Measurements from ENCODE around the gene NMT1. TPM values are rescaled to one million over a fixed set of nuclear protein-coding genes. Genes with fewer than 3 reads are reported as not detected.

Gene NMT1
- total RNA-seq, 5 donors from 2014 or later (not counting 1 experiment from before 2014, with no cell fraction given), result 79.5 to 139 (median 125) TPM

DNA sequence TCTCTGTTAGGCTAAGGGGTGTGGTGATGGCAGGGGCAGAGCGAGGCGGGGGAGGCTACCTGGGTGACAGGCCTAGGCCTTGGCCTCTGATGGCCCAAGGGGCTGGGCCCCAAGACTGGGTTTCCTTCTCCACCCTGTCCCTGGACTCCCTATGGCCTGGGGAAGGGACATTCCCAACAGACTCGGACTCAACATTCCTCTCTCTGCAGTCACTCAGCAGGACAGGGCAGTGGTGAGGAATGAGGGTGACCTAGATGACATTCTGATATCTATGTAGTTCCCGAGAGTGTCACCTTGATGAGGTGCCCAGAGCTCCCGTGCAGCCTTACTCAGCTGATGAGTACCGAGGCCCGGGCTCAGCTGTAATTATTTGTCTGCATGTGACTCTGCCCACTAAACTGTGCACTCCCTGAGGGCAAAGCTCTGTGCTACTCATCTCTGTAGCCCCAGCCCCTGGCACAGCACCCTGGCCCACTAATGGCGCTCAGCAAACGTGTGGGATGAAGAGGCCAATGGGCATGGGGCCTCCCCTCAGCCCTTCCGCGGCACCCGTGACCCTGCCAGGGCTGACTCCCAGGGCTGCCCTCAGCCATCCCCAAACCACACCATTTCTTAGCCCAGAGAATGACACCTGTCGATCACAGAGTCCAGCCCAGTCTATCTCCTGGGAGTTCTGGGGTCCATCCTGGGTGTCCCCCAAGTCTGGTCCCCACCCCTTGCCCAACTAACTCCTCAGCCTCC is 69.0 kb downstream of the NMT1 start:
- Mint-ChIP-seq H3K4me1 (peaks cover 4 to 8% (median 8%) of the 10 kb centered on the region in 3 donors), H3K27ac (peak overlapping the region in 1 of 2 donors; percentile 39), H3K27me3 (no peaks in the 10 kb centered on the region), H3K4me3 (peak overlapping the region in 2 of 3 donors; percentile 9 to 46), H3K36me3 (no peaks in the 10 kb centered on the region), H3K9me3 (no peaks in the 10 kb centered on the region)
- Histone ChIP-seq H3K9me3 (no peaks in the 10 kb centered on the region), H3K36me3 (ENCODE audit: control insufficient read depth in 2 of 2, extremely low read depth in 1 of 2, insufficient read depth in 1 of 2, low read length in 1 of 2) (no peaks in the 10 kb centered on the region), H3K4me1 (ENCODE audit: control insufficient read depth in 1 of 2, extremely low read depth in 1 of 2, insufficient read depth in 2 of 2, low read length in 2 of 2) (peaks cover 0 to 18% of the 10 kb centered on the region in 2 experiments), H3K4me3 (ENCODE audit: control insufficient read depth in 1 of 2, extremely low read depth in 1 of 2, low read length in 1 of 2) (no peak overlapping the region), H3K27me3 (replicated peaks in 1 of 2; ENCODE audit: control insufficient read depth in 2 of 2, extremely low read depth in 1 of 2, insufficient read depth in 2 of 2, low read length in 1 of 2) (peaks cover 0 to 16% of the 10 kb centered on the region in 2 experiments), H3K27ac (ENCODE audit: low read length) (no peak overlapping the region)
- ChIA-PET POLR2A (no interaction called here), CTCF (no interaction called here)
- no peak for DNase-seq
- WGBS (ENCODE audit: insufficient coverage), result 79% methylated on average over 10 of the region's 13 CpGs
- no peak for ATAC-seq (replicated peaks in 1 of 4)

DNA sequence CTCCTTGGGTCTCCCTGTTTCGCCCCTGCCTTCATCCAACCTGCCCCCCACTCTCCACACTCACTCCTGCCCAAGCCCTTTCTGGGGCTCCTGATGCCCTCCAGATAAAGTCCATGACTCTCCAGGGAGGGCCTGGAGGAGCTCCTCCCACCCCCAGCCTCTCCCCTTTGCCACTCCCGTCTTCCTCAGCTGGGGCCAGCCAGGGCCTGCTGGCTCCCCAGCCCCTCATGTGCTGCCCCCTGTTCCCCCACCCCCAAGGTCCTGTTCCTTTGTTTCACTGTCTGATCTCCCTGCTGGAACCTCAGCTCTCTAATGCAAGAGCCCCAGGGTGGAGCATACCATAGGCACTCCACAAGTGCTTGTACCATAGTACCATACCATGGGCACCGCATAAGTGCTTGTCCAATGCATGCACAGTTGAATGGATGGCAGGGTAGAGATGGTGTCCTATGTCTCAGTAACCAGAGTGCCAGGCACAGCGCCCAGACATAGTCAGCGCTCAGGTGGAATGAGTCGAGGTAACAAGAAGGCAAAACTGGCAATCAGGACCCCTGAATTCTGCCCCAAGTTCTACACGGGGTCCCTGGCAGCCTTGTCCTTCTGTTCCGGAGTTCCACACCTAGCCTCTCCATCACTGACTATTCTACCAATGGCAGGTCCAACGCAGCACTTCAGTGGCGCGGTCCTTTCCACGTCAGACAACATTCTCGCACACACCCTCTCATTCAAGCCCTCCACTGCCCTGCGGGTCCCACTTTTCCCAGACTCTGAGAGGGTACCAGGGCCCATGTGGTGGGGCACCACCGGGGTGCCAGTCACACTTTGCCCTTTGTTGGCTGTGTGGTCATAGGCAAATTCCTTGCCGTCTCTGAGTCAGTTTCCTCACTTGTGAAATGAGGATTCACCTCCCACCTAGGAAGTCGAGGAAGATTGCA is 69.8 kb downstream of the NMT1 start:
- 80% methylated on average over 16 of the region's 17 CpGs for WGBS (ENCODE audit: insufficient coverage)
- no peaks in the 10 kb centered on the region for H3K36me3 Mint-ChIP-seq
- H3K9me3 ChIP-seq, result no peaks in the 10 kb centered on the region
- DNase-seq (no peak), ATAC-seq (replicated peaks in 1 of 4) (no peak)
- peak overlapping the region; percentile 62 to 87 (median 66) for H3K4me3 Mint-ChIP-seq
- POLR2A ChIA-PET, result no interaction called here
- no peaks in the 10 kb centered on the region for H3K27me3 Mint-ChIP-seq
- H3K4me3 ChIP-seq (ENCODE audit: control insufficient read depth in 1 of 2, extremely low read depth in 1 of 2, low read length in 1 of 2), result no peak overlapping the region
- no peaks in the 10 kb centered on the region for H3K36me3 ChIP-seq (ENCODE audit: control insufficient read depth in 2 of 2, extremely low read depth in 1 of 2, insufficient read depth in 1 of 2, low read length in 1 of 2)
- peaks cover 10 to 16% (median 15%) of the 10 kb centered on the region in 3 donors for H3K4me1 Mint-ChIP-seq
- H3K27ac ChIP-seq (ENCODE audit: low read length), result no peak overlapping the region
- peak overlapping the region in 1 of 2 donors; percentile 39 for H3K27ac Mint-ChIP-seq
- no peaks in the 10 kb centered on the region for H3K9me3 Mint-ChIP-seq
- H3K4me1 ChIP-seq (ENCODE audit: control insufficient read depth in 1 of 2, extremely low read depth in 1 of 2, insufficient read depth in 2 of 2, low read length in 2 of 2), result peaks cover 0 to 21% of the 10 kb centered on the region in 2 experiments
- CTCF ChIA-PET, result interaction anchor here in 1 of 2 donors (0.6 kb wide), 1 partner anchor 63 kb away, joined by 9 read pairs; no protein-coding TSS in a partner anchor
- peaks cover 0 to 16% of the 10 kb centered on the region in 2 experiments for H3K27me3 ChIP-seq (replicated peaks in 1 of 2; ENCODE audit: control insufficient read depth in 2 of 2, extremely low read depth in 1 of 2, insufficient read depth in 2 of 2, low read length in 1 of 2)

DNA sequence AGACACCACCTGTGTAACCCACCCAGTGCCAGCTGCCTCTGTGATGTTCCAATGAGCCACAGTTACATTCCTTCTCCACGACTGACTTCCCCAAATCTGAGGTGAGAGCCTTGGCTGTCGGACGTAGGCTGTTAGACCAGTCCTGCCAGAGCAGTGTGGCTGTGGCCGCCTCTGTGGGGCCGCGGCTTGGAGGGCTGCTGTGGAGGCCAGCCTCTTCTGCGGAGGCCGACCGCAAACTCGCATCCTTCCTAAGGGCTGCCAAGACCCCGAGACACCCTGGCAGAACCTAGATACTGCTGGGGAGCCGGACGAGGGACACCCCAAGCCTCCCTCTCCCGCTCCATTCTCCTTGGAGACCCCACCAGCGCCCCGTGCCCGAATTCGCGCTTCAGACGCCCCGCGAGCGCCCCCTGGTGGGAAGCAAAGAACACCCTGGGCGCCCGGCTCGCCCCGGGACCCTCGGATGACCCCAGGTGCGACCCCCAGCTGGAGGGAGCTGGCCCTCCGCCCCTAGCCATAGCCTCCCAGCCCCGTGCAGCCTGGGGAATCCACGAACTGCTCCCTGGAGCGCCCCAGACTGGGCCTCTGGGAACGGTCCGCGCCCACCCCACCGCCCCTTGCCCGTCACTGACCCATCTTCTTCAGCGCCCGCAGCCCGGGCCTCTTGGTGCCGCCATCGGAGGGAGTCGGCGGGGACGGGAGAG is 70.7 kb downstream of the NMT1 start:
- H3K27me3 Mint-ChIP-seq, result no peaks in the 10 kb centered on the region
- WGBS (ENCODE audit: insufficient coverage), result 16% methylated on average over 36 of the region's 46 CpGs
- peak overlapping the region in 1 of 2 donors; percentile 6 for H3K27ac Mint-ChIP-seq
- H3K4me1 ChIP-seq (ENCODE audit: control insufficient read depth in 1 of 2, extremely low read depth in 1 of 2, insufficient read depth in 2 of 2, low read length in 2 of 2), result peaks cover 0 to 30% of the 10 kb centered on the region in 2 experiments
- CTCF ChIA-PET, result no interaction called here
- no peaks in the 10 kb centered on the region for H3K36me3 Mint-ChIP-seq
- ATAC-seq (replicated peaks in 1 of 4) (peak in 2 of 4 experiments; percentile 0 to 1), DNase-seq (peak in 25 of 35 experiments; percentile 17 to 61 (median 34))
- no peaks in the 10 kb centered on the region for H3K9me3 ChIP-seq
- H3K36me3 ChIP-seq (ENCODE audit: control insufficient read depth in 2 of 2, extremely low read depth in 1 of 2, insufficient read depth in 1 of 2, low read length in 1 of 2), result no peaks in the 10 kb centered on the region
- no peaks in the 10 kb centered on the region for H3K9me3 Mint-ChIP-seq
- peaks cover 0 to 16% of the 10 kb centered on the region in 2 experiments for H3K27me3 ChIP-seq (replicated peaks in 1 of 2; ENCODE audit: control insufficient read depth in 2 of 2, extremely low read depth in 1 of 2, insufficient read depth in 2 of 2, low read length in 1 of 2)
- peaks cover 17 to 23% (median 21%) of the 10 kb centered on the region in 3 donors for H3K4me1 Mint-ChIP-seq
- H3K27ac ChIP-seq (ENCODE audit: low read length), result peak overlapping the region; percentile 17
- H3K4me3 ChIP-seq (ENCODE audit: control insufficient read depth in 1 of 2, extremely low read depth in 1 of 2, low read length in 1 of 2), result peak overlapping the region; percentile 39 to 100
- POLR2A ChIA-PET, result no interaction called here
- peak overlapping the region; percentile 62 to 87 (median 66) for H3K4me3 Mint-ChIP-seq

DNA sequence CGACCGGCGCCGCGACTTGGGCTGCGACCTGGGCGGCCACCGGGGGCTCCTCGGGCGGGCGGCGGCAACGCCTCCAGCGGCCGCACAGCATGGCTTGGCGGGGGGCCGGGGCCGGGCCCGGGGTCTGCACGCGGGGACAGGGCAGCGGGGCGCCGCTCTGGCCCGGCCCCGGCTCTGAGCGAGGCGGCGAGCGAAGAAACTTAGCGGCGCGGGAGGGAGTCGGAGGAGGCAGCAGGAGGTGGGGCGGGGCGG is 71.1 kb downstream of the NMT1 start, which contains the start of gene PLCD3:
Gene PLCD3 (minus strand): TSS at position 196 of the 252 bp plus-strand sequence. CDS start 105 bp downstream, at position 91.
- ChIA-PET CTCF (no interaction called here), POLR2A (no interaction called here)
- WGBS (ENCODE audit: insufficient coverage), result 0% methylated on average over 15 of the region's 36 CpGs
- Histone ChIP-seq H3K4me3 (ENCODE audit: control insufficient read depth in 1 of 2, extremely low read depth in 1 of 2, low read length in 1 of 2) (peak within 1 kb of the TSS; percentile 83 to 100), H3K27ac (ENCODE audit: low read length) (peak within 1 kb of the TSS; percentile 96), H3K27me3 (replicated peaks in 1 of 2; ENCODE audit: control insufficient read depth in 2 of 2, extremely low read depth in 1 of 2, insufficient read depth in 2 of 2, low read length in 1 of 2) (peaks cover 0 to 16% of the 10 kb centered on the region in 2 experiments), H3K4me1 (ENCODE audit: control insufficient read depth in 1 of 2, extremely low read depth in 1 of 2, insufficient read depth in 2 of 2, low read length in 2 of 2) (peaks cover 0 to 33% of the 10 kb centered on the region in 2 experiments), H3K36me3 (ENCODE audit: control insufficient read depth in 2 of 2, extremely low read depth in 1 of 2, insufficient read depth in 1 of 2, low read length in 1 of 2) (no peaks in the 10 kb centered on the region), H3K9me3 (no peaks in the 10 kb centered on the region)
- peak within 1 kb of the TSS; percentile 87 to 91 (median 89) for H3K4me3 Mint-ChIP-seq
- peaks cover 17 to 23% (median 21%) of the 10 kb centered on the region in 3 donors for H3K4me1 Mint-ChIP-seq
- H3K36me3 Mint-ChIP-seq, result no peaks in the 10 kb centered on the region
- H3K27me3 Mint-ChIP-seq, result no peaks in the 10 kb centered on the region
- no peaks in the 10 kb centered on the region for H3K9me3 Mint-ChIP-seq
- H3K27ac Mint-ChIP-seq, result peak within 1 kb of the TSS; percentile 59 to 89
- DNase-seq (peak in 1 of 35 experiments; percentile 48), ATAC-seq (replicated peaks in 1 of 4) (peak; percentile 49 to 56 (median 54))

DNA sequence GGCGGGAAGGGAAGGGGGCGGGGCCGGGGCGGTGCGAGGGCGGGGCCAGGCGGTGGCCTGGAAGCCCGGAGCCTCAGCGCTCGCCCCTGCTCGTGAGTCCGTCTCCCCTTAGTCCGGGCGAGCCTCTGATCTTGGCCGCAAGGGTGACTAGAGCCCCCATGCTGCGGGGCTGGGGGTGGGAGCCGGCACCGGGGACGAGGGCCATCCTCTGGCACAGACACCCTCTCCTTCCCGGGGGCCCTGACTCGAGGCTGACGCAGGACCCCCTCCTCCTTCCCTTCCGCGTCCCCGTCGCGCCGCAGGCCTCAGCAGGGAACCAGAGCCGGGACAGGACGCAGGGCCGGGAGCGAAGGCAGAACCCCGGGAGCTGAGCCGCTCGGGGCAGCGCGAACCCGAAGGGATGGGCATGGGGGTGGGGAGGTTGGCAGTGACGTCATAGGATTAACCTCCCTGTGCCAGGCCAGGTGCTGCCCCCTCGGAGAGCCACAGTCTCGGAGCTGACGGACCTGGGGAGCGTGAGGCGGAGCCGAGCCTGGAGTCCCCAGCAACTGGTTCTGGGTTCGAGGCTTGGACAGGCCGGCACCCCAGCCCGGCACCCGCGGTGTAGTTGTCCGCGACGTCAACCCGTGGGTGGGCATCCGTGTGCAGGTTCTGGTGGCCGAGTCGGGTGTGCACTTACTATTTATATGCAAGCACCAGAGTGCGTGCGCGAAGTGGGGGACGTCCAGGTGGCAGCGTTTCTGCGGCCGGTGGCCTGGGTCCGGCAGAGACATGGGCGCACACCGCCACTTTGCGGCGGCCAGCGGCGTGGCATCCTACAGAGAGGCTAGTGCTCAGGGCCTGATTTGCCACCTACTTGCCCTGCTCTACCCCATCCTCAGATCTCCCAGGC is 71.7 kb downstream of the NMT1 start:
- CTCF ChIA-PET, result interaction anchor here (0.7 to 0.9 kb wide), 3 partner anchors 28 to 121 kb away, joined by 3 to 8 read pairs (median 6); no protein-coding TSS in a partner anchor

More for the DNA sequence above, 71.7 kb downstream of the NMT1 start:
- peaks cover 0 to 16% of the 10 kb centered on the region in 2 experiments for H3K27me3 ChIP-seq (replicated peaks in 1 of 2; ENCODE audit: control insufficient read depth in 2 of 2, extremely low read depth in 1 of 2, insufficient read depth in 2 of 2, low read length in 1 of 2)
- H3K27ac ChIP-seq (ENCODE audit: low read length), result peak overlapping the region; percentile 96
- Mint-ChIP-seq H3K27me3 (no peaks in the 10 kb centered on the region), H3K27ac (peak overlapping the region; percentile 59 to 89), H3K36me3 (no peaks in the 10 kb centered on the region), H3K4me1 (peaks cover 17 to 23% (median 21%) of the 10 kb centered on the region in 3 donors), H3K4me3 (peak overlapping the region; percentile 87 to 91 (median 89)), H3K9me3 (no peaks in the 10 kb centered on the region)
- peak overlapping the region; percentile 83 to 100 for H3K4me3 ChIP-seq (ENCODE audit: control insufficient read depth in 1 of 2, extremely low read depth in 1 of 2, low read length in 1 of 2)
- ATAC-seq (replicated peaks in 1 of 4) (peak; percentile 29 to 44 (median 36)), DNase-seq (peak; percentile 32 to 82 (median 62))
- 2% methylated on average over 53 of the region's 71 CpGs for WGBS (ENCODE audit: insufficient coverage)
- H3K9me3 ChIP-seq, result no peaks in the 10 kb centered on the region
- H3K4me1 ChIP-seq (ENCODE audit: control insufficient read depth in 1 of 2, extremely low read depth in 1 of 2, insufficient read depth in 2 of 2, low read length in 2 of 2), result peaks cover 0 to 33% of the 10 kb centered on the region in 2 experiments
- POLR2A ChIA-PET, result interaction anchor here in 1 of 2 donors (0.7 kb wide), 1 partner anchor 41 kb away, joined by 15 read pairs; no protein-coding TSS in a partner anchor
- peaks cover 0 to under 1% of the 10 kb centered on the region in 2 donors for H3K36me3 ChIP-seq (ENCODE audit: control insufficient read depth in 2 of 2, extremely low read depth in 1 of 2, insufficient read depth in 1 of 2, low read length in 1 of 2)
